ENCODE measurements around the gene TNFSF15.
A peak's percentile ranks its signal among the peaks of the same experiment; 100 is the strongest.
"Not testable (repeated sequence)": the region's sequence is repeated elsewhere in the genome, so short reads cannot be mapped to it uniquely, and the experiment has no call there.

The TNFSF15 gene

GRCh38 chr9:114745879-114746550 is 59.8 kb downstream of the TNFSF15 start:
- DNase-seq = no peak

- DNase-seq = peak; percentile 62
Observed at GRCh38 chr9:114745108-114745848, 60.6 kb downstream of the TNFSF15 start.

GRCh38 chr9:114743446-114743845 is 62.4 kb downstream of the TNFSF15 start:
- DNase-seq = no peak

GRCh38 chr9:114742947-114743346 is 62.9 kb downstream of the TNFSF15 start:
- no peak for DNase-seq

GRCh38 chr9:114741521-114741920 is 64.3 kb downstream of the TNFSF15 start:
- not testable (repeated sequence) for DNase-seq

- DNase-seq = peak; percentile 84
Observed at GRCh38 chr9:114738581-114739316, 67.1 kb downstream of the TNFSF15 start.

GRCh38 chr9:114737847-114738246 is 68.0 kb downstream of the TNFSF15 start:
- DNase-seq = no peak

GRCh38 chr9:114737118-114737517 is 68.7 kb downstream of the TNFSF15 start:
- no peak for DNase-seq

- DNase-seq = peak; percentile 65
Observed at GRCh38 chr9:114735704-114736103, 70.1 kb downstream of the TNFSF15 start.

- DNase-seq = not testable (repeated sequence)
Observed at GRCh38 chr9:114735139-114735538, 70.7 kb downstream of the TNFSF15 start.
